ENCODE measurements around the gene ARHGDIG.

Gene ARHGDIG

GRCh38 chr16:280991-281659 lies 734 bp downstream of the ARHGDIG start:
- no peak for DNase-seq (ENCODE audit: low spot score)

- DNase-seq (ENCODE audit: low spot score), result no peak
These were observed 1.4 kb downstream of the ARHGDIG start for GRCh38 chr16:281660-282255.

- no peak for DNase-seq (ENCODE audit: low spot score)
These were observed 2.1 kb downstream of the ARHGDIG start for GRCh38 chr16:282491-282890.

- DNase-seq (ENCODE audit: low spot score), result no peak
These were observed 2.8 kb downstream of the ARHGDIG start, which contains the start of gene PDIA2 for GRCh38 chr16:283033-283805. Gene PDIA2 (plus strand): TSS chr16:283164. CDS start chr16:283170, 6 bp downstream.

GRCh38 chr16:284204-285120 lies 4.1 kb downstream of the ARHGDIG start:
- no peak for DNase-seq (ENCODE audit: low spot score)

- DNase-seq (ENCODE audit: low spot score), result no peak
These were observed 5.0 kb downstream of the ARHGDIG start for GRCh38 chr16:285146-286055.

GRCh38 chr16:286491-287297 lies 6.3 kb downstream of the ARHGDIG start:
- DNase-seq (ENCODE audit: low spot score), result no peak

- DNase-seq (ENCODE audit: low spot score), result no peak
These were observed 7.0 kb downstream of the ARHGDIG start for GRCh38 chr16:287298-287811.

GRCh38 chr16:287981-288920 lies 7.9 kb downstream of the ARHGDIG start:
- no peak for DNase-seq (ENCODE audit: low spot score)

GRCh38 chr16:289395-289997 lies 9.1 kb downstream of the ARHGDIG start:
- no peak for DNase-seq (ENCODE audit: low spot score)

- no peak for DNase-seq (ENCODE audit: low spot score)
These were observed 9.8 kb downstream of the ARHGDIG start for GRCh38 chr16:290015-290680.

GRCh38 chr16:290681-291405 lies 10.5 kb downstream of the ARHGDIG start:
- DNase-seq (ENCODE audit: low spot score), result no peak

- no peak for DNase-seq (ENCODE audit: low spot score)
These were observed 11.1 kb downstream of the ARHGDIG start for GRCh38 chr16:291539-291938.

GRCh38 chr16:293043-293775 lies 12.8 kb downstream of the ARHGDIG start:
- no peak for DNase-seq (ENCODE audit: low spot score)

GRCh38 chr16:296276-296675 lies 15.9 kb downstream of the ARHGDIG start:
- no peak for DNase-seq (ENCODE audit: low spot score)

- no peak for DNase-seq (ENCODE audit: low spot score)
These were observed 16.6 kb downstream of the ARHGDIG start for GRCh38 chr16:296806-297510.
